ENCODE measurements around the gene MEMO1. TPM values are rescaled to one million over a fixed set of nuclear protein-coding genes. Genes with fewer than 3 reads are reported as not detected.

MEMO1 gene
- total and polyA plus RNA-seq, 2 donors (not counting 1 experiment from before 2014, with no cell fraction given): 44.8 to 65.8 TPM

DNA sequence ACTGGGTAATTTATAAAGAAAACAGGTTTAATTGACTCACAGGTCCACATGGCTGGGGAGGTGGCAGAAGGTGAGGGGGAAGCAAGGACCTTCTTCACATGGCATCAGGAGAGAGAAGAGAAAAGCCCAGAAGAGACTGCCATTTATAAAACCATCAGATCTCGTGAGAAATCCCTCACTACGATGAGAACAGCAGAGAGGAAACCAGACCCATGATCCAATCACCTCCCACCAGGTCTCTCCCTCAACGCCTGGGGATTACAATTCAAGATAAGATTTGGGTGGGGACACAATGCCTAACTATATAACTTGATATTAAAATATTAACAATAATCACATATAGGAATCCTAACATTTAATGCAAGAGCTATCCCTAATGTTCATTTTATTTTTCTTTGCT is 31.8 kb downstream of the MEMO1 start:
- H3K4me3 Mint-ChIP-seq: no peak overlapping the region
- no peak overlapping the region for H3K27ac Mint-ChIP-seq

DNA sequence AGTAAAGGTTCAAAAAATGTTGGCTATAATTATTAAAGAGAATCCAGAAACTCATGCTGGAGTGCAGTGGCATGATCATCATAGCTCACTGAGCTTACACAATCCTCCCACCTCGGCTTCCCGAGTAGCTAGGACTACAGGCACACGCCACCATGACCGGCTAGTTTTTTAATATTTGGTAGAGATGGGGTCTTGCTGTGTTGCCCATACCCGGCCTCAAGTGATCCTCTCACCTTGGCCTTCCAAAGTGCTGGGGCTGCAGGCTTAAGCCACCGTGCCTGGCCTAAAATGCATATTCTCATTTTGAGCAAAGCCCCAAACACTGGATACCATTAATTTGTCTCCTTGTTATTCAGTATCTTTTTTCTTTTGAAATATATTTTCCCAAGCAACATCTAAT is 32.4 kb downstream of the MEMO1 start:
- H3K9me3 Mint-ChIP-seq (ENCODE audit: insufficient read depth): no peaks in the 10 kb centered on the region
- no peak overlapping the region for H3K4me3 Mint-ChIP-seq
- H3K9ac ChIP-seq (ENCODE audit: low read length): no peak overlapping the region
- no peak for ATAC-seq (ENCODE audit: low read depth)
- no peak overlapping the region for H3K4me3 ChIP-seq (ENCODE audit: control extremely low read depth in 1 of 5, extremely low read depth in 1 of 5, insufficient read depth in 1 of 5, low read depth in 2 of 5, low read length in 4 of 5)
- no peak overlapping the region for H3K4me2 ChIP-seq (replicated peaks; ENCODE audit: low read depth, low read length, poor library complexity, severe bottlenecking)
- peaks cover 14 to 16% of the 10 kb centered on the region in 2 donors for H3K4me1 ChIP-seq (ENCODE audit: control insufficient read depth in 2 of 2, insufficient read depth in 2 of 2, low read length in 2 of 2)
- H2AFZ ChIP-seq (ENCODE audit: insufficient read depth, low read depth, low read length, poor library complexity, severe bottlenecking): no peak overlapping the region
- H3K36me3 ChIP-seq (replicated peaks in 1 of 2; ENCODE audit: control extremely low read depth in 1 of 2, control insufficient read depth in 1 of 2, extremely low read depth in 1 of 2, insufficient read depth in 2 of 2, low read length in 1 of 2): peaks cover 0 to 3% of the 10 kb centered on the region in 2 experiments
- ChIA-PET POLR2A (no interaction called here), CTCF (no interaction called here)
- no CpG with 5 or more reads among the region's 6 CpGs for WGBS (ENCODE audit: insufficient coverage)
- intact Hi-C loops (cut with micrococcal nuclease): no loop called here
- no peak for DNase-seq
- H3K4me1 Mint-ChIP-seq: peaks cover 38% of the 10 kb centered on the region
- H3K27me3 Mint-ChIP-seq: no peaks in the 10 kb centered on the region
- no peaks in the 10 kb centered on the region for H3K9me3 ChIP-seq (ENCODE audit: control extremely low read depth in 1 of 3, control insufficient read depth in 2 of 3, insufficient read depth in 1 of 3, low read length in 2 of 3)
- peaks cover 93% of the 10 kb centered on the region for H3K79me2 ChIP-seq (ENCODE audit: control insufficient read depth, insufficient read depth, low read length)
- no peak overlapping the region for H3K27ac ChIP-seq (ENCODE audit: low read length in 2 of 2)
- peak overlapping the region; percentile 26 for H3K27ac Mint-ChIP-seq
- peaks cover 2% of the 10 kb centered on the region for H4K20me1 ChIP-seq (ENCODE audit: control insufficient read depth, insufficient read depth, low read length, poor library complexity, severe bottlenecking)
- H3K27me3 ChIP-seq (replicated peaks in 1 of 4; ENCODE audit: control extremely low read depth in 1 of 4, control insufficient read depth in 3 of 4, insufficient read depth in 4 of 4, low read length in 3 of 4): no peaks in the 10 kb centered on the region
- TF ChIP-seq, protein P1, sequence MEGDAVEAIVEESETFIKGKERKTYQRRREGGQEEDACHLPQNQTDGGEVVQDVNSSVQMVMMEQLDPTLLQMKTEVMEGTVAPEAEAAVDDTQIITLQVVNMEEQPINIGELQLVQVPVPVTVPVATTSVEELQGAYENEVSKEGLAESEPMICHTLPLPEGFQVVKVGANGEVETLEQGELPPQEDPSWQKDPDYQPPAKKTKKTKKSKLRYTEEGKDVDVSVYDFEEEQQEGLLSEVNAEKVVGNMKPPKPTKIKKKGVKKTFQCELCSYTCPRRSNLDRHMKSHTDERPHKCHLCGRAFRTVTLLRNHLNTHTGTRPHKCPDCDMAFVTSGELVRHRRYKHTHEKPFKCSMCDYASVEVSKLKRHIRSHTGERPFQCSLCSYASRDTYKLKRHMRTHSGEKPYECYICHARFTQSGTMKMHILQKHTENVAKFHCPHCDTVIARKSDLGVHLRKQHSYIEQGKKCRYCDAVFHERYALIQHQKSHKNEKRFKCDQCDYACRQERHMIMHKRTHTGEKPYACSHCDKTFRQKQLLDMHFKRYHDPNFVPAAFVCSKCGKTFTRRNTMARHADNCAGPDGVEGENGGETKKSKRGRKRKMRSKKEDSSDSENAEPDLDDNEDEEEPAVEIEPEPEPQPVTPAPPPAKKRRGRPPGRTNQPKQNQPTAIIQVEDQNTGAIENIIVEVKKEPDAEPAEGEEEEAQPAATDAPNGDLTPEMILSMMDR (IDR thresholded peaks at IDR 0.05): no peak
- TF ChIP-seq EZH2 (IDR thresholded peaks at IDR 0.05; ENCODE audit: borderline replicate concordance, insufficient read depth, low read depth, low read length, poor library complexity, severe bottlenecking): no peak

More for the DNA sequence above, 31.8 kb downstream of the MEMO1 start:
- no peak overlapping the region for H3K9ac ChIP-seq (ENCODE audit: low read length)
- Mint-ChIP-seq H3K4me1 (peaks cover 34% of the 10 kb centered on the region), H3K9me3 (ENCODE audit: insufficient read depth) (no peaks in the 10 kb centered on the region), H3K27me3 (no peaks in the 10 kb centered on the region)
- H3K27me3 ChIP-seq (replicated peaks in 1 of 4; ENCODE audit: control extremely low read depth in 1 of 4, control insufficient read depth in 3 of 4, insufficient read depth in 4 of 4, low read length in 3 of 4): no peaks in the 10 kb centered on the region
- no peak for TF ChIP-seq EZH2 (IDR thresholded peaks at IDR 0.05; ENCODE audit: borderline replicate concordance, insufficient read depth, low read depth, low read length, poor library complexity, severe bottlenecking)
- TF ChIP-seq, protein P1 (IDR thresholded peaks at IDR 0.05): no peak
- peak overlapping the region in 1 of 2 donors; percentile 9 for H3K27ac ChIP-seq (ENCODE audit: low read length in 2 of 2)
- WGBS (ENCODE audit: insufficient coverage): no CpG with 5 or more reads among the region's 3 CpGs
- H3K4me1 ChIP-seq (ENCODE audit: control insufficient read depth in 2 of 2, insufficient read depth in 2 of 2, low read length in 2 of 2): peaks cover 14 to 16% of the 10 kb centered on the region in 2 donors
- intact Hi-C loops (cut with micrococcal nuclease): no loop called here
- DNase-seq (no peak), ATAC-seq (ENCODE audit: low read depth) (no peak)
- no peaks in the 10 kb centered on the region for H3K9me3 ChIP-seq (ENCODE audit: control extremely low read depth in 1 of 3, control insufficient read depth in 2 of 3, insufficient read depth in 1 of 3, low read length in 2 of 3)
- ChIA-PET POLR2A (no interaction called here), CTCF (no interaction called here)
- peaks cover 1 to 3% of the 10 kb centered on the region in 2 experiments for H3K36me3 ChIP-seq (replicated peaks in 1 of 2; ENCODE audit: control extremely low read depth in 1 of 2, control insufficient read depth in 1 of 2, extremely low read depth in 1 of 2, insufficient read depth in 2 of 2, low read length in 1 of 2)
- H3K79me2 ChIP-seq (ENCODE audit: control insufficient read depth, insufficient read depth, low read length): peaks cover 93% of the 10 kb centered on the region
- no peak overlapping the region for H2AFZ ChIP-seq (ENCODE audit: insufficient read depth, low read depth, low read length, poor library complexity, severe bottlenecking)
- H3K4me2 ChIP-seq (replicated peaks; ENCODE audit: low read depth, low read length, poor library complexity, severe bottlenecking): no peak overlapping the region
- H3K4me3 ChIP-seq (ENCODE audit: control extremely low read depth in 1 of 5, extremely low read depth in 1 of 5, insufficient read depth in 1 of 5, low read depth in 2 of 5, low read length in 4 of 5): no peak overlapping the region
- no peaks in the 10 kb centered on the region for H4K20me1 ChIP-seq (ENCODE audit: control insufficient read depth, insufficient read depth, low read length, poor library complexity, severe bottlenecking)
